ENCODE data around the gene MX1. TPM values are rescaled to one million over a fixed set of nuclear protein-coding genes. Genes with fewer than 3 reads are reported as not detected.

MX1 gene
- total RNA-seq, result 3.3 and 4.7 TPM in 2 replicates

GRCh38 chr21:41425954-41426675 is at the start of gene MX1:
MX1 (plus strand) TSS chr21:41426239; CDS start chr21:41432071, 5,832 bp downstream.

GRCh38 chr21:41507521-41508414 is 81.7 kb downstream of the MX1 start, which contains the start of gene TMPRSS2:
TMPRSS2 (minus strand) TSS chr21:41508158; CDS start chr21:41498133, 10,025 bp downstream.

Other genes with a start within 250 kb of the MX1 start
- gene FAM3B, start 109.4 kb upstream of the MX1 start, total RNA-seq, result not detected in 2 replicates
- gene MX2, start 64.2 kb upstream of the MX1 start, total RNA-seq, result 0.19 and 0.98 TPM in 2 replicates
- not detected in 2 replicates for gene TMPRSS2, start 81.9 kb downstream of the MX1 start, total RNA-seq

All from vein endothelial cell (primary cell).